Umbilical cord (tissue), 2 donors: Measurements from ENCODE around the gene PLA2G4E. TPM values are rescaled to one million over a fixed set of nuclear protein-coding genes. Genes with fewer than 3 reads are reported as not detected.

Source experiments
- DNase-seq: peaks from one replicate; pipeline ENCODE4 v3.0.0-alpha.2; 2015; ENCODE audit warnings: low spot score
- total RNA-seq: library from RNA; depleted of rRNA; stranded (reverse); fragments of >200 nt; gene quantifications from one replicate; pipeline ENCODE4 v1.2.3, GENCODE V29; 2014; ENCODE audit warnings: low replicate concordance; ENCODE audit not compliant: insufficient read depth

PLA2G4E gene
- total RNA-seq, 1 donor from 2014 or later = 0.72 TPM

DNA sequence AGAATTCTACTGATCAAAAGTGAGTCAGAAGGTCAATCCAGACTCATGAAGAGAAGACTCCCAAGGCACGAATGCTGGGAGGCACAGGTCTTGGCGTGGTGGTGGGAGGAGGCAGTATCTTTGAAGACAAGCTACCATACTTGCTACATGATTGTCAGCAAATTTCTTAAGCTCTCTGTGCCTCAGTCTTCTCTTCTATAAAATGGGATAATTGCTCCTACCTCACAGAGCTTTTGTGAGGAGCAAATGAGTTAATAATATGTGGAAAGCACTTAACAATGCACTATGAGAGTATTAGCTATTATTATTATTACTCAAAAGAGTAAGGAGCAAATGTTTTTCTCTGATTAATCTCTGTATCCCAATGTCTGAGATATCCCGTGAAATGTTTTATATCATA, 84.7 kb downstream of the PLA2G4E start:
- no peak for DNase-seq

DNA sequence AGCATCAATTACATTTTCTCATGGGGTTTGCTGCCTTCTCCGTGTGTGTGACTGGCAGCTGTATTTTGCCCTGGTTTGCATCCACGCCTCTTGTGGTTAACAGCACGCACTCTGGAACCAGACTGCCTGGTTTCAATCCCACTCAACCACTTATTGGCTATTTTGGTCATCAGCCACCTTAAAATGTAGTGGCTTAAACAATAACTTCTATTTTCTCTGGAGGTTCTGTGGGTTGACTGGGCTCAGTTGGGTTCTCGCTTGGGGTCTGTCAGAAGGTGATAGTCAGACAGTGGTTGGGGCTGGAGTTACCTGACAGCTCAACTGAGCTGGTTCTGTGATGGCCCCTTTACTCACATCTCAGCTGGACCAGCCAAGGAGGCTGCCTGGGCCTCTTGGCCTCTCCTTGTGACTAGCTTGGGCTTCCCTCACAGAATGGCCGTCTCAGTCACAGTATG, 85.2 kb downstream of the PLA2G4E start:
- no peak for DNase-seq

DNA sequence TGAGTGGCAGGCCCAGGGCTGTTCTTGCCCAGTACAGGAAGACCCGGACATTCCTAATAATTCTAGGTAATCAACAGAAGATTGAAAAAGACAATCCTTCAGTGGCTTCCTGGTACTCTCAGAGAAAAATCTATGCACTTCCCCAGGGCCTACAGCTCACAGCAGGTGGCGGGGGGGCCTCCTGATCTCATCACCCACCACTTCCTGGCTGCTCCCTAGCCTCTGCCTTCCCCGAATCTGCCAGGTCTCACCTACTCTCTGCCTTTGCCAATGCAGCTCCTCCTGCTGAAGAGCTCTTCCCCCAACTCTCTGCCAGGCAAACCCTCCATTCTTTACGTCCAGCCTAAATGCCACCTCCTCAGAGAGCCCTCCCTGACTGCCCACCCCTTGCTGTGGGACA, 86.0 kb downstream of the PLA2G4E start:
- DNase-seq = no peak

DNA sequence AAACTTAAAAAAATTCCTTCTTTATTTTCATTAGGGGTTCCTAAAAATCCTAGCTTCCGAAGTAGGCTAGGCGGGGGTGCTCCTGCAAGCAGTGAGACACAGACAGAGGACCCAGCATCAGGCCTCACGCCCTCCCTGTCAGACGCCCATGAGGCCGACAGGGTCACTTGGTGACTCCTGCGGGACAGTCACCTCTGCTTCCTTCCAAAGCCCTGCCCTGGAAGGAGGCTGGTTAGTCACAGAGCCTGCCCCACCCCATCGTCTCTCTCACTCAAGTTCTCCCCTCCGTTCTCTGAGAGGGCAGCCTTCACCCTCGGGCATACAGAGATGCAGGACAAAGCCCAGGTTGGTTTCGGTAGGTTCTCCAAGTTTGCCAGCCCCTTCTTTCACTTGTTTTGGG, 87.1 kb downstream of the PLA2G4E start:
- no peak for DNase-seq

DNA sequence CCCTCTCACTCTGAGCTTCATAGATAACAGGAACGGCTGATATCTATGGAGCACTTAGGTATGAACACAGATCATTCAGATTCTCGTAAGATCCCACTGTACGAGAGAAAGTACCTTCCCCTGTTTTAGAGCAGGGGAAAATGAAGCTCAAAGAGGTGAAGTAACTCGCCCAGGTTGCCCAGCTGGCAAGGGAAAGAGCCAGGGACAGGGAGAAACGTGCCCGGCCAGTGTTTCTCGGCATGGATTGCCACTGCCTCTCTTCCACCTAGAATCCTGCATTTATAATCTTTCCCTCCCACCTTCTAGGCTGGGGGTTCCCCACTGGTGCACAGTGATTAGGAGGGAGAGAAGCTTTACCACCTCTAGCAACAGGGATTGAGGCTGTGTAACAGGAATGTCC, 87.5 kb downstream of the PLA2G4E start:
- DNase-seq = no peak

DNA sequence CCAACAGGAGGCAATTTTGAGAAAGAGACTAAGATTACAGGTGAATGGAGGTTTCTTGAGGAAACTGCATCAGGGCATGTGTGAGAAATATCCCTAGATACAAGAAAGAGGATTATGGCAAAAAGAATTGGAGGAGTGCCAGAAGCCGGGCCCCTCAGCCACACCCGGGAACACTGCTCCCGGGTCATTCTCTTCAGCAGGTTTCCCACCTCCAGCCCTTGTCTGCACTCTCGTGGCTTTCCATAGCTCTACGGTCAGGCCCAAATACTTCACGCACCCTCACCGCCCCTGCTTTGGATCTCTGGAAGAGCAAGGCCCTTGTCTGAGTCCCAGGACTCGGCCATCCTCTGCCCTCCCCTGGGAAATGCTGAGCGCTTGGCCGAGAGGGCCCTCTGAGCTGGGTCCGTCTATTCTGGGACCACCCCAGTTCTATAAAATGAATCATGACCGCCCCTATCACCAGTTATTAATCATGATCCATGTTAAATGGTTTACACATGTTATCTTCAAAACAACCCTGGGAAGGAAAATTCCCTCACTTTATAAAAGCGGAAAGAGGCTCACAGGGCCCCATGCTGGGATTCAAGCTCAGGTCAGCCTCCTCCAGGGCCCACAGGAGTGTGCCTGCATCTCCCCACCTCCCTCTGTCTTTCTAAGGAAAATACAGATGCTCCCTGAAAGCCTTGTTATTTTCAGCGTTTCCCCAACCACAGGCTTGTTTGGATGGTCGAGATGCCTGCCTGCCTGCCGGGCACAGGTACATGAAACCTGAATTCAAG, 88.1 kb downstream of the PLA2G4E start:
- DNase-seq = no peak

DNA sequence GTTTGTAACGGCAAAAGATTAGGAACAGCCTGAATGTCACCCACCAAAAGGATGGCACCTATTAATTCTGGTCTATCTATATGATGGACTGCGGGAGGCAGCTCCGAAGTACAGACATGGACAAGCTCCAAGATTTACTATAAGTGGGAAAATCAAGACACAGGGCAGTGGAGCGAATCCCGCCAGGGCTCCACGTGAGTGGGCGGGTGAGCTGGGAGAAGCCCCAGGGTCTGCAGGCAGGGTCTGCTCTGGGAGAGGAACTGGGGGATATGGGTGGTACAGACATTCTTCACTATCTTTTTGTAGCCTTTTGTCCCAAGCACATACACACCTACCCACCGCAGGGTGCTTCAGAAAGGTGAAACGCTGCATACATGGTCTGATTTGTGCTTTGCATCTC, 88.7 kb downstream of the PLA2G4E start:
- DNase-seq = no peak

Other genes with a start within 250 kb of the PLA2G4E start
- gene MAPKBP1, start 246.6 kb downstream of the PLA2G4E start, total RNA-seq = 22.4 TPM
- not detected for gene JMJD7, start 192.9 kb downstream of the PLA2G4E start, total RNA-seq
- gene PLA2G4B, start 182.2 kb downstream of the PLA2G4E start, total RNA-seq = 0.24 TPM
- 2.2 TPM for gene SPTBN5, start 127.0 kb downstream of the PLA2G4E start, total RNA-seq
- gene EHD4, start 48.5 kb downstream of the PLA2G4E start, total RNA-seq = 15.4 TPM
- gene PLA2G4D, start 73.5 kb upstream of the PLA2G4E start, total RNA-seq = 0.48 TPM
- gene PLA2G4F, start 135.6 kb upstream of the PLA2G4E start, total RNA-seq = 3.1 TPM
- gene VPS39, start 187.3 kb upstream of the PLA2G4E start, total RNA-seq = 49.1 TPM